Measurements from ENCODE around the gene TSHZ3. TPM values are rescaled to one million over a fixed set of nuclear protein-coding genes. Genes with fewer than 3 reads are reported as not detected.

Gene TSHZ3
- total RNA-seq, 1 experiment from 2014 or later: 3.2 TPM

- no peaks in the 10 kb centered on the region for H3K27me3 ChIP-seq (ENCODE audit: insufficient read depth, low read length)
- Mint-ChIP-seq H3K4me1 (peaks cover 17 to 34% of the 10 kb centered on the region in 2 experiments), H3K36me3 (ENCODE audit: insufficient read depth in 1 of 3, low read depth in 3 of 3) (peaks cover 3 to 19% (median 15%) of the 10 kb centered on the region in 3 experiments; a peak in 5 of 7 replicates), H3K9me3 (no peaks in the 10 kb centered on the region), H3K27ac (peak overlapping the region in 1 of 3 experiments; percentile 57; a peak in 1 of 7 replicates), H3K4me3 (no peak overlapping the region), H3K27me3 (ENCODE audit: low read depth) (no peaks in the 10 kb centered on the region)
- no peak overlapping the region for H3K9ac ChIP-seq (ENCODE audit: extremely low read depth, insufficient read length, low read length)
- no peak overlapping the region for H3K4ac ChIP-seq (ENCODE audit: low read depth, low read length)
- no peak overlapping the region for H3K4me2 ChIP-seq (ENCODE audit: insufficient read depth, insufficient read length, low read length)
- H4K8ac ChIP-seq (replicated peaks; ENCODE audit: insufficient read length, low read depth, low read length): no peak overlapping the region
- no peak overlapping the region for H3K18ac ChIP-seq (ENCODE audit: insufficient read length, low read depth, low read length)
- H3K4me1 ChIP-seq (ENCODE audit: insufficient read depth, low read length): peaks cover 6% of the 10 kb centered on the region; the same call in 1 of the 2 replicates
- no peak overlapping the region for H2AK5ac ChIP-seq (ENCODE audit: insufficient read length, low read length)
- H3T11ph ChIP-seq (ENCODE audit: low read length): no peak overlapping the region
- no peak overlapping the region for H2BK15ac ChIP-seq (ENCODE audit: low read depth, low read length)
- no peaks in the 10 kb centered on the region for H3K23me2 ChIP-seq (ENCODE audit: insufficient read length, low read depth, low read length, poor library complexity, severe bottlenecking)
- H2BK20ac ChIP-seq (ENCODE audit: low read depth, low read length, poor library complexity, severe bottlenecking): no peak overlapping the region
- no peak overlapping the region for H3K23ac ChIP-seq (ENCODE audit: insufficient read length, low read depth, low read length)
- no peaks in the 10 kb centered on the region for H3K9me3 ChIP-seq (ENCODE audit: control insufficient read depth, low read depth, low read length)
- H3K79me2 ChIP-seq (ENCODE audit: insufficient read depth, low read length): peaks cover 2% of the 10 kb centered on the region; the same call in 1 of the 2 replicates
- H4K20me1 ChIP-seq (ENCODE audit: control insufficient read depth, insufficient read depth, insufficient read length): no peaks in the 10 kb centered on the region
- no peak overlapping the region for H4K91ac ChIP-seq (ENCODE audit: insufficient read length, low read depth, low read length)
- DNase-seq: no peak
- no peak overlapping the region for H3K27ac ChIP-seq (ENCODE audit: insufficient read length, low read depth, low read length)
- H3K79me1 ChIP-seq (ENCODE audit: insufficient read depth, low read depth, low read length, poor library complexity, severe bottlenecking): no peaks in the 10 kb centered on the region
- H4K5ac ChIP-seq (ENCODE audit: insufficient read length, low read depth, low read length): no peak overlapping the region
- no peak overlapping the region for H2BK12ac ChIP-seq (ENCODE audit: insufficient read length, low read depth, low read length)
- no peak for TF ChIP-seq CTCF (conservative IDR thresholded peaks at IDR 0.05)
- H2BK120ac ChIP-seq (ENCODE audit: low read depth, low read length, poor library complexity, severe bottlenecking): no peak overlapping the region
- no peak overlapping the region; the same call in 1 of the 2 replicates for H3K14ac ChIP-seq (ENCODE audit: insufficient read depth, low read length)
- H2BK5ac ChIP-seq (ENCODE audit: insufficient read length, low read length): no peak overlapping the region
- WGBS (ENCODE audit: extremely low coverage, insufficient read length, low lambda C conversion rate): no CpG with 5 or more reads among the region's 37 CpGs
- H2AFZ ChIP-seq (ENCODE audit: low read length): no peak overlapping the region
- H3K56ac ChIP-seq (ENCODE audit: insufficient read length, low read depth, low read length): no peak overlapping the region
These were observed 70.4 kb downstream of the TSHZ3 start for GRCh38 chr19:31278555-31279435.
